Activated CD4-positive, alpha-beta T cell treated with anti-CD3 and anti-CD28 coated beads for 48 hours (primary cell): ENCODE results near the gene IL12RB2.
A peak's percentile ranks its signal among the peaks of the same experiment; 100 is the strongest.

Source experiments
- DNase-seq: peaks from one replicate; pipeline ENCODE4 v3.0.0-alpha.2; 2020

The IL12RB2 gene

GRCh38 chr1:67352211-67352610, 44.5 kb downstream of the IL12RB2 start:
- no peak for DNase-seq

GRCh38 chr1:67355745-67356424, 48.2 kb downstream of the IL12RB2 start:
- no peak for DNase-seq

GRCh38 chr1:67359592-67359991, 51.9 kb downstream of the IL12RB2 start:
- no peak for DNase-seq

- DNase-seq = no peak
Observed at GRCh38 chr1:67361641-67362040, 54.0 kb downstream of the IL12RB2 start.

- DNase-seq = no peak
Observed at GRCh38 chr1:67367370-67368045, 59.8 kb downstream of the IL12RB2 start.

- no peak for DNase-seq
Observed at GRCh38 chr1:67368046-67368514, 60.4 kb downstream of the IL12RB2 start.

GRCh38 chr1:67371043-67371442, 63.4 kb downstream of the IL12RB2 start:
- no peak for DNase-seq

GRCh38 chr1:67371681-67372080, 64.0 kb downstream of the IL12RB2 start:
- no peak for DNase-seq

- no peak for DNase-seq
Observed at GRCh38 chr1:67372136-67372535, 64.5 kb downstream of the IL12RB2 start.

- DNase-seq = no peak
Observed at GRCh38 chr1:67372898-67373297, 65.2 kb downstream of the IL12RB2 start.

GRCh38 chr1:67376381-67376780, 68.7 kb downstream of the IL12RB2 start:
- DNase-seq = no peak

- DNase-seq = no peak
Observed at GRCh38 chr1:67377253-67377652, 69.6 kb downstream of the IL12RB2 start.

- DNase-seq = no peak
Observed at GRCh38 chr1:67381154-67381553, 73.5 kb downstream of the IL12RB2 start.

GRCh38 chr1:67382292-67382691, 74.6 kb downstream of the IL12RB2 start:
- no peak for DNase-seq

- no peak for DNase-seq
Observed at GRCh38 chr1:67383999-67384638, 76.4 kb downstream of the IL12RB2 start.

GRCh38 chr1:67390041-67390887, 82.6 kb downstream of the IL12RB2 start:
- DNase-seq = no peak

- DNase-seq = no peak
Observed at GRCh38 chr1:67393240-67393639, 85.6 kb downstream of the IL12RB2 start.

- DNase-seq = no peak
Observed at GRCh38 chr1:67393737-67394136, 86.1 kb downstream of the IL12RB2 start.

- DNase-seq = no peak
Observed at GRCh38 chr1:67394548-67394947, 86.9 kb downstream of the IL12RB2 start.

GRCh38 chr1:67399199-67399993, 91.7 kb downstream of the IL12RB2 start:
- no peak for DNase-seq

- DNase-seq = peak; percentile 84
Observed at GRCh38 chr1:67400029-67400786, 92.5 kb downstream of the IL12RB2 start.
